ENCODE results near the gene DNM3. TPM values are rescaled to one million over a fixed set of nuclear protein-coding genes. Genes with fewer than 3 reads are reported as not detected.
A peak's percentile ranks its signal among the peaks of the same experiment; 100 is the strongest.

The DNM3 gene
- total RNA-seq, 2 experiments from 2014 or later, result 0.93 to 1.2 TPM

GRCh38 chr1:172143384-172144055, 302.2 kb downstream of the DNM3 start:
- intact Hi-C loops (cut with micrococcal nuclease), result no loop called here
- Mint-ChIP-seq H3K36me3 (no peaks in the 10 kb centered on the region), H3K4me1 (ENCODE audit: low read depth) (peaks cover 12% of the 10 kb centered on the region), H3K27ac (no peak overlapping the region), H3K27me3 (no peaks in the 10 kb centered on the region), H3K9me3 (no peaks in the 10 kb centered on the region), H3K4me3 (no peak overlapping the region)
- POLR2A ChIA-PET, result no interaction called here
- no peak for DNase-seq
- CTCF ChIA-PET, result no interaction called here

GRCh38 chr1:172144445-172145061, 303.3 kb downstream of the DNM3 start:
- ChIA-PET CTCF (no interaction called here), POLR2A (no interaction called here)
- intact Hi-C loops (cut with micrococcal nuclease), result no loop called here
- DNase-seq, result no peak
- H3K4me3 Mint-ChIP-seq, result no peak overlapping the region
- no peaks in the 10 kb centered on the region for H3K9me3 Mint-ChIP-seq
- H3K4me1 Mint-ChIP-seq (ENCODE audit: low read depth), result peaks cover 12% of the 10 kb centered on the region
- H3K36me3 Mint-ChIP-seq, result no peaks in the 10 kb centered on the region
- H3K27me3 Mint-ChIP-seq, result no peaks in the 10 kb centered on the region
- H3K27ac Mint-ChIP-seq, result no peak overlapping the region

DNA sequence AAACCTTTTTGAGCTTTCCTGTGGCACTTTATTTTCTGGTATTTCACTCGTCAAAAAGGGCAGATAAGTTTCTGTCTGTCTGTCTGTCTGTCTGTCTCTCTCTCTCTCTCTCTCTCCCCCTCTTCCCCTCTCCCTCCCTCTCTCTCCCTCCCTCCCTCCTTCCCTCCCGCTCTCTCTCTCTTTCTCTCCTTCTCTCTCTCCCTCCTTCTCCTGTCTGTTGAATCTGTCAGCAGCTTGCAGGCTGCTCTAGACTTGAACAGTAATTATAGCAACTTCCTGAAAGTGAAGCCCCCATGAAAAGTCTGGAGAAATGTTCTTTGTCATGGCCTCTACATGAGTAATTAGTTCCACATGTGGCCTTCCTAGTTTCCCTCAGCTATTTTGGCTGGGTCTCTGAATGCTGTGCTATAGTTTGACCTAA, 303.9 kb downstream of the DNM3 start:
- ChIA-PET POLR2A (no interaction called here), CTCF (no interaction called here)
- H3K27me3 Mint-ChIP-seq, result no peaks in the 10 kb centered on the region
- H3K9me3 Mint-ChIP-seq, result no peaks in the 10 kb centered on the region
- no peak for DNase-seq
- H3K4me1 Mint-ChIP-seq (ENCODE audit: low read depth), result peaks cover 12% of the 10 kb centered on the region
- H3K27ac Mint-ChIP-seq, result no peak overlapping the region
- no peak overlapping the region for H3K4me3 Mint-ChIP-seq
- H3K36me3 Mint-ChIP-seq, result no peaks in the 10 kb centered on the region
- intact Hi-C loops (cut with micrococcal nuclease), result no loop called here

DNA sequence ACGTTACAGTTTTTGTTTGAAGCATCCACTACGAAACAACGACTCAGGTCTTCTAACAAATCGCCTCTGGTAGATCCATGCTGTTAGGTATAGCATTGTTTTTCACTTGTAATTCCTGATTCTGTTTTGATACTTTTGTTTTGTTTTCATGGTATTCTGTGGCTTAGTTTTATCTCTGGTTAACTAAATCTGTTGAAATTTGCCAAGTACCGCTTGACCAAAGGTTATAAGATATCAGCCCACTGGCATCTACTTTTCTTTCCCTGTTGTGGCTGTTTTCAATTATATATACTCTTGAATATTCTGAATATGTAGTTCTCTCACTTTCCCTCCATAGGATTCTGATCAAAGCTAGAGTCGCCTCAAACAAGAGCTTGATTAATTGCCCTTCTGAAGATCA, 304.4 kb downstream of the DNM3 start:
- ChIA-PET POLR2A (no interaction called here), CTCF (no interaction called here)
- DNase-seq, result no peak
- no peaks in the 10 kb centered on the region for H3K9me3 Mint-ChIP-seq
- no peaks in the 10 kb centered on the region for H3K27me3 Mint-ChIP-seq
- intact Hi-C loops (cut with micrococcal nuclease), result no loop called here
- no peak overlapping the region for H3K4me3 Mint-ChIP-seq
- H3K27ac Mint-ChIP-seq, result no peak overlapping the region
- H3K4me1 Mint-ChIP-seq (ENCODE audit: low read depth), result peaks cover 12% of the 10 kb centered on the region
- H3K36me3 Mint-ChIP-seq, result no peaks in the 10 kb centered on the region

DNA sequence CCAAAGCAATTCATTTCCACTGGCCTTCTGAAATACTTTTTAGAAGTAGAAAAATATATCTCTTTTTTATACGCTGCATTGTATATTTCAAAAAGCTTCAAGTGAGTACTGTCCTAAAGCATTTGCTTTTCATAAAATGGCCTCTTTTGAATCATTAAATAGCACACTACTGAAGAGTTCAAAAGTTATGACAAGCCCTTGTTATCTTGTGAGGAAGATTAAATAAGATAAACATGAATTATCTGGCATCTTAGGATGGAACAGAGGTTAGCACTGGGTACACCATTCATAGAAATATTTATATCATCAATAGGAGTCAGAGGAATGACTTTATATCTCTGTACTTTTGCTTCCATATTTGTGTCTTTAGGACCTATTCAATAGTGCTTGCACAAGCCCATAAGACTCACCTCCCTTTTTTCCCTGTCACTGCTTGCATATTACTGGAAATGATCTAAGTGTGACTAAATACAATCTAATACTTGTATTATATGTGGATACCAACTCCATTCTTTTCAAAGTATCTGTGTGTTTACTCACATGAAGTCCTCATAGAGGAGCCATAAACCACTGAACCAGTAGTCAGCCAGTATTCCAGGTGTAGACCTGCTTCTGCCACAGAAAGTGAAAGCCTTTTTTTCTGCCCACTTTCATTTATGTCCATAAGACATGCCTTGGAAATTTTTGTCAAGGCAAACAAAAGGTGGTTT, 305.0 kb downstream of the DNM3 start:
- CTCF ChIA-PET, result no interaction called here
- intact Hi-C loops (cut with micrococcal nuclease), result no loop called here
- POLR2A ChIA-PET, result no interaction called here
- Mint-ChIP-seq H3K27ac (no peak overlapping the region), H3K4me3 (no peak overlapping the region), H3K9me3 (no peaks in the 10 kb centered on the region), H3K36me3 (no peaks in the 10 kb centered on the region), H3K27me3 (no peaks in the 10 kb centered on the region), H3K4me1 (ENCODE audit: low read depth) (peaks cover 12% of the 10 kb centered on the region)
- no peak for DNase-seq

- Mint-ChIP-seq H3K4me3 (no peak overlapping the region), H3K4me1 (ENCODE audit: low read depth) (peaks cover 12% of the 10 kb centered on the region), H3K9me3 (no peaks in the 10 kb centered on the region), H3K36me3 (no peaks in the 10 kb centered on the region), H3K27me3 (no peaks in the 10 kb centered on the region), H3K27ac (no peak overlapping the region)
- ChIA-PET CTCF (interaction anchor here (1.2 kb wide), 1 partner anchor 144 kb away, joined by 3 read pairs; no protein-coding TSS in a partner anchor), POLR2A (no interaction called here)
- intact Hi-C loops (cut with micrococcal nuclease), result no loop called here
- DNase-seq, result no peak
These were observed 306.2 kb downstream of the DNM3 start for GRCh38 chr1:172147541-172147940.

DNA sequence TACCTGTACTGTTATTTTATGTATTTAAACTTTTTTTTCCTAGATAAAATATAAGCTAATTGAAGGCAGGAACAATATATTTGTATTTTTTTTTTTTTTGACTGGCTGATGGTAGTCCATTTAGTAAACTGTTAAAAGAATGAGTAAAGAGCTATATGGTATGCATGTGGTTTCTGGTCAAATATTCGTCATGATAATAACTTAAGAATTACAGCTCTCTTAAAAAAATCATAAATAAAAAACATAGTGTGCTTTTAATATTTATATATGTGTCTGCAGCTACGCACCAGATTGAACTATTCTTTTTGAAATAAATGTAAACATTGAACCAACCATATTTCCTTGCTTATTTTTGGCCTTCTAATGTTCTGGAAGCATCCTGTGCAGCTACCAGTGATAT, 306.9 kb downstream of the DNM3 start:
- ChIA-PET POLR2A (interaction anchor here (0.6 kb wide), 1 partner anchor 565 kb away, joined by 3 read pairs; no protein-coding TSS in a partner anchor), CTCF (interaction anchor here (0.6 to 1.2 kb wide), 3 partner anchors 123 to 381 kb away, joined by 3 read pairs; no protein-coding TSS in a partner anchor)
- H3K4me3 Mint-ChIP-seq, result no peak overlapping the region

DNA sequence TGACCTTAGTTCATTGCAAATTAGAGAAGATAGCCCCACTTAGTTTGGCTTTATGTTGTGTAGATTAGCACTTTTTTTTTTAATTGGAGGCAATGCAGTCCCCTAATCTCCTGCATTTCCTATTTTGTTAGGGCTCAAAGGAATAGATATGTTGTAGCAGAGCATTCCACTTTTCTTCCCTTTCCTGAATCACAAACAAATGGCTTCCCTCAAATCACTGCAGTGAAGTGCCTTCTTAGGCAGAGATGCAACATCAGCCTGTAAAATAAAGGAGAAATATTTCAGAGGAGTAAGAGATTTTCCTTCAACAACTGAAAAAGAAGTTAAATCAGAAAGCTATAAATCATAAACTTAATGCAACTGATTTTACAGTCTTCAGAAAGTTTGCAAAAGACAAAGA, 307.4 kb downstream of the DNM3 start:
- Mint-ChIP-seq H3K27me3 (no peaks in the 10 kb centered on the region), H3K4me3 (no peak overlapping the region), H3K27ac (no peak overlapping the region), H3K4me1 (ENCODE audit: low read depth) (peaks cover 12% of the 10 kb centered on the region), H3K36me3 (no peaks in the 10 kb centered on the region), H3K9me3 (no peaks in the 10 kb centered on the region)
- DNase-seq, result no peak
- ChIA-PET POLR2A (interaction anchor here (0.6 kb wide), 1 partner anchor 566 kb away, joined by 3 read pairs; no protein-coding TSS in a partner anchor), CTCF (interaction anchor here (0.6 to 0.7 kb wide), 2 partner anchors 123 to 381 kb away, joined by 3 read pairs; no protein-coding TSS in a partner anchor)
- intact Hi-C loops (cut with micrococcal nuclease), result no loop called here

More for the DNA sequence above, 306.9 kb downstream of the DNM3 start:
- H3K27ac Mint-ChIP-seq, result no peak overlapping the region
- peaks cover 12% of the 10 kb centered on the region for H3K4me1 Mint-ChIP-seq (ENCODE audit: low read depth)
- no peaks in the 10 kb centered on the region for H3K9me3 Mint-ChIP-seq
- intact Hi-C loops (cut with micrococcal nuclease), result no loop called here
- H3K36me3 Mint-ChIP-seq, result no peaks in the 10 kb centered on the region
- no peaks in the 10 kb centered on the region for H3K27me3 Mint-ChIP-seq
- no peak for DNase-seq

DNA sequence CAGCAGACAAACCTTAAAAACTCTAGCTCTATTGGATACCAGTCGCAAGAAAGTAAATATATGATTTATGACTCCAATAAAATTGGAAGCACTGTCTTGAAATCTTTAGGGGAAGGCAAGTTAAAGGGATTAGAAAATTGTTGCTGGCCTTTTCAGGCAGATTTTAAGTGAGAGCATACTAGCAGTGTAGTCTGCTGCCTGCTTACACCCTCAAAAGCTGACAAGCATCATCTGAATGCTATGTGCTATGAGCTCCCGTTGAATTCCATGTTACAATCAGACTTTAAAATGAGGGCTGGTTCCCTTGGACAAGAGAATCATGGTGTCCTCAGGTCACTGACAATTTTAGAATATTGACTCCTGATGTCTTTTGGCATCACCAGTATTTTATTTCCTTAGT, 308.0 kb downstream of the DNM3 start:
- CTCF ChIA-PET, result no interaction called here
- intact Hi-C loops (cut with micrococcal nuclease), result no loop called here
- no peak overlapping the region for H3K4me3 Mint-ChIP-seq
- H3K4me1 Mint-ChIP-seq (ENCODE audit: low read depth), result peaks cover 18% of the 10 kb centered on the region
- POLR2A ChIA-PET, result no interaction called here
- H3K27me3 Mint-ChIP-seq, result no peaks in the 10 kb centered on the region
- H3K36me3 Mint-ChIP-seq, result no peaks in the 10 kb centered on the region
- H3K9me3 Mint-ChIP-seq, result no peaks in the 10 kb centered on the region
- no peak overlapping the region for H3K27ac Mint-ChIP-seq
- DNase-seq, result no peak

GRCh38 chr1:172154551-172154950, 313.3 kb downstream of the DNM3 start:
- intact Hi-C loops (cut with micrococcal nuclease), result loop anchor here (1.0 to 2.0 kb wide), 5 partner anchors 20 to 184 kb away; no protein-coding TSS in a partner anchor
- DNase-seq, result no peak
- H3K4me1 Mint-ChIP-seq (ENCODE audit: low read depth), result peaks cover 14% of the 10 kb centered on the region
- no peak overlapping the region for H3K4me3 Mint-ChIP-seq
- peak overlapping the region; percentile 86 for H3K27ac Mint-ChIP-seq
- H3K27me3 Mint-ChIP-seq, result no peaks in the 10 kb centered on the region
- ChIA-PET CTCF (interaction anchor here (2.0 kb wide), 1 partner anchor 184 kb away, joined by 5 read pairs; no protein-coding TSS in a partner anchor), POLR2A (interaction anchor here (2.6 kb wide), 1 partner anchor 26 kb away, joined by 11 read pairs; no protein-coding TSS in a partner anchor)
- H3K36me3 Mint-ChIP-seq, result no peaks in the 10 kb centered on the region
- H3K9me3 Mint-ChIP-seq, result no peaks in the 10 kb centered on the region

- CTCF ChIA-PET, result interaction anchor here (1.2 kb wide), 1 partner anchor 243 kb away, joined by 3 read pairs; no protein-coding TSS in a partner anchor
These were observed 314.5 kb downstream of the DNM3 start for GRCh38 chr1:172155766-172156165.

DNA sequence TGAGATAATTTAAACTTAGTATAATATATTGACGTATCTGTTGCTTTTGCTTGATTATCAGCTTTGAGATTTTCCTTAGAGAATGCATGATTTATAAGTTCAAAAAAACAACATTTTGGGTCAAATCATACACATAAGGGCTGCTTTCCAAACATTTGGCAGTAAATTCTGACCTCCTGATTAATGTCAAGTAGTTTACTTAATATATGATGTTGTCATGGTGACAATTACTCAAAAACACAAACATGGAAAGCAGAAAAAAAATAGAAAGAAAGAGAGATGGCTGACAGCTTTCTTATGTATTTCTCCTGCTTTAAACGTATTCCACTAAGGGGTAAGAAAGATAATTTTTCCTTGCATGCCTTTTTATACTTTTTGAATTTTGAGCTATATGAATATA, 320.9 kb downstream of the DNM3 start:
- Mint-ChIP-seq H3K36me3 (no peaks in the 10 kb centered on the region), H3K27me3 (no peaks in the 10 kb centered on the region), H3K4me3 (no peak overlapping the region), H3K27ac (no peak overlapping the region), H3K9me3 (no peaks in the 10 kb centered on the region), H3K4me1 (ENCODE audit: low read depth) (no peaks in the 10 kb centered on the region)
- no peak for DNase-seq
- ChIA-PET POLR2A (no interaction called here), CTCF (no interaction called here)
- intact Hi-C loops (cut with micrococcal nuclease), result no loop called here

More at GRCh38 chr1:172155766-172156165, 314.5 kb downstream of the DNM3 start:
- intact Hi-C loops (cut with micrococcal nuclease), result loop anchor here (2.0 kb wide), 1 partner anchor 21 kb away; no protein-coding TSS in a partner anchor
- Mint-ChIP-seq H3K9me3 (no peaks in the 10 kb centered on the region), H3K27ac (no peak overlapping the region), H3K4me1 (ENCODE audit: low read depth) (peaks cover 14% of the 10 kb centered on the region), H3K4me3 (no peak overlapping the region), H3K27me3 (no peaks in the 10 kb centered on the region), H3K36me3 (no peaks in the 10 kb centered on the region)
- POLR2A ChIA-PET, result interaction anchor here (2.6 kb wide), 1 partner anchor 25 kb away, joined by 11 read pairs; no protein-coding TSS in a partner anchor
- no peak for DNase-seq

Data from activated CD4-positive, alpha-beta memory T cell treated with anti-CD3 and anti-CD28 coated beads for 36 hours (primary cell).